GM21786 (cell line): ENCODE results near the gene NECAP2.
"Not testable (repeated sequence)": the region's sequence is repeated elsewhere in the genome, so short reads cannot be mapped to it uniquely, and the experiment has no call there.

Experiments used
- ATAC-seq: cut with Tn5 transposase; IDR thresholded peaks from one replicate; pipeline ENCODE4 v1.9.1; 2021; ENCODE audit not compliant: unreplicated experiment

Gene NECAP2

GRCh38 chr1:16425125-16426025 is 15.1 kb upstream of the NECAP2 start:
- ATAC-seq, result no peak

- ATAC-seq, result no peak
These were observed 9.9 kb upstream of the NECAP2 start for GRCh38 chr1:16430606-16431005.

GRCh38 chr1:16433030-16433429 is 7.5 kb upstream of the NECAP2 start:
- ATAC-seq, result no peak

- ATAC-seq, result no peak
These were observed 6.5 kb upstream of the NECAP2 start for GRCh38 chr1:16434007-16434406.

GRCh38 chr1:16434501-16434900 is 6.0 kb upstream of the NECAP2 start:
- ATAC-seq, result no peak

- no peak for ATAC-seq
These were observed 3.5 kb upstream of the NECAP2 start, which contains the start of gene SPATA21 for GRCh38 chr1:16436946-16437474. TSS of gene SPATA21 (minus strand) at chr1:16437424. CDS start at chr1:16431371, 6,053 bp downstream.

- ATAC-seq, result no peak
These were observed 2.0 kb upstream of the NECAP2 start for GRCh38 chr1:16438516-16438915.

- ATAC-seq, result no peak
These were observed 1.6 kb upstream of the NECAP2 start for GRCh38 chr1:16438924-16439323.

GRCh38 chr1:16440131-16440469 is 424 bp upstream of the NECAP2 start:
- ATAC-seq, result no peak

- no peak for ATAC-seq
These were observed 750 bp downstream of the NECAP2 start for GRCh38 chr1:16441282-16441665.

GRCh38 chr1:16442265-16442664 is 1.7 kb downstream of the NECAP2 start:
- no peak for ATAC-seq

- ATAC-seq, result no peak
These were observed 2.4 kb downstream of the NECAP2 start for GRCh38 chr1:16442941-16443340.

GRCh38 chr1:16443975-16444770 is 3.6 kb downstream of the NECAP2 start:
- no peak for ATAC-seq

- ATAC-seq, result no peak
These were observed 4.5 kb downstream of the NECAP2 start for GRCh38 chr1:16445052-16445451.

GRCh38 chr1:16446116-16446515 is 5.6 kb downstream of the NECAP2 start:
- ATAC-seq, result no peak

- no peak for ATAC-seq
These were observed 7.1 kb downstream of the NECAP2 start for GRCh38 chr1:16447641-16448040.

GRCh38 chr1:16449065-16449464 is 8.5 kb downstream of the NECAP2 start:
- ATAC-seq, result no peak

GRCh38 chr1:16449666-16450065 is 9.1 kb downstream of the NECAP2 start:
- no peak for ATAC-seq

GRCh38 chr1:16450863-16451481 is 10.4 kb downstream of the NECAP2 start:
- no peak for ATAC-seq

- ATAC-seq, result no peak
These were observed 11.5 kb downstream of the NECAP2 start for GRCh38 chr1:16451841-16452528.

GRCh38 chr1:16454909-16455308 is 14.4 kb downstream of the NECAP2 start:
- not testable (repeated sequence) for ATAC-seq
